ENCODE measurements around the gene CDKL5.

CDKL5 gene

DNA sequence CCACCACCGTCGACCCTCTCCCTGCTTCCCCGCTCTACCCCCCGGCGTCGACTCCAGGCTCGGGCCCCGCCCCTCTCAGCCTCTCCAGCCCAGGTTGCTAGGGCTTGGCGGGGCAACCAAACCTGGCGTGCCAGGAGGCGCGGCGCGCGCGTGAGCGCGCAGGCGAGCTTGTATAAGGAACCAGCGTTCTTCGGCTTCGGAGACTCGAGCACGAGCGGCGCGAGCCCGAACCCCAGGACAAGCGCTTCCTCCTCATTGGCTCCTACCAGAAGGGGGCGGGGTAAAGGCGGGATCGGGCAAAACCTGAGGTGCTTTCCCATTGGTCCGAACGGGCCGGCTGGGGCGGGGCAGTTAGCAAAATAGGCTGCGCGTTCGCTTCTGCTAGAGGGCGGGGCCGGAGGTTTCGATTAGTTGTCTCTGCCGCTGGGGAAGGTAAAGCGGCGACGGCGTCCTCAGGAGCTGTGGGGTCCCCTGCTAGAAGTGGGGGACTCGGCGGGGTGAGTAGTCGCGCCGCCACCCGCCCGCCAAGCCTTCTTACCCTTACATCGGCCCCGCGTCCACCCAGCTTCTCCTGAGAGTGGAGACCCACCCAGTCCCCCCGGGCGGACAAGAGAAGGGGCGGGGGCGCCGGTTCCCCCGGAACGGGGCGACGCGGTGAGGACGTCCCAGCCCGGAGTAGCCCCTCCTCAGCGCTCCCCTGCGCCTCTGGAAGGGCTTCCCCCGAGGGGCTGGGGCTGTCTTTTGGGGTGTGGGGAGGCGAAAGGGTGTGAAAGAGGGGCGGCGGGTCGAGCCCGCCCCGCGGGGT lies at the start of gene CDKL5:
TSS of gene CDKL5 (plus strand) at position 410 of the 805 bp plus-strand sequence. CDS start 81,489 bp downstream, outside the sequence.
- peaks cover 20% of the 10 kb centered on the region for H3K4me1 ChIP-seq (ENCODE audit: control insufficient read depth, insufficient read depth, low read length, unreplicated experiment)
- H3K4me3 ChIP-seq (ENCODE audit: low read depth, low read length): peak within 1 kb of the TSS; percentile 93
- no peaks in the 10 kb centered on the region for H3K36me3 ChIP-seq (ENCODE audit: insufficient read depth, low read length)
- H3K27ac ChIP-seq (ENCODE audit: low read depth, low read length): no peak within 1 kb of the TSS
- peak within 1 kb of the TSS; percentile 100 for H2AFZ ChIP-seq (ENCODE audit: low read length, unreplicated experiment)
- no peaks in the 10 kb centered on the region for H3K27me3 ChIP-seq (ENCODE audit: insufficient read depth, low read length)
- peaks cover 5% of the 10 kb centered on the region for H3K79me2 ChIP-seq (ENCODE audit: control insufficient read depth, insufficient read depth, low read length, unreplicated experiment)

DNA sequence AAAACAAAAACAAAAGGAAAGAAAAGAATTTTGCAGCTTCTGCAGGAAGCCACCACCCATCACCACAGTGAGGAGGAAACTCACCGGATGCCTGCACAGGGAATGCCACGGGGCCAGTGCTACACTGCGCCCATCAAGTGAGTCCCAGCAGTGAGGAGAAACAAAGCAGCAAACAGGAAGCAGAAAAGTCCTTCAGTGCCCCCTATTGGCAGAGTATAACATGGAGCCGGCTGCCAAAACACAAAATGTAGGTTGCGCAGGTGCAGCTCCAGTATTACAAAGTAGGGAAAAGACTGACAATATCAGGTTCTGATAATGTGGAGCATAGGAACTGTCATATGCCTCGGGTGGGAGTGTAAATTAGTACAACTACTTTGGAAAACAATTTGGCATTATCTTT lies 47.6 kb upstream of the CDKL5 start:
- H3K4me1 ChIP-seq (ENCODE audit: control insufficient read depth, insufficient read depth, low read length, unreplicated experiment): no peaks in the 10 kb centered on the region
- no peak overlapping the region for H3K27ac ChIP-seq (ENCODE audit: low read depth, low read length)
- H2AFZ ChIP-seq (ENCODE audit: low read length, unreplicated experiment): no peak overlapping the region
- no peak overlapping the region for H3K4me3 ChIP-seq (ENCODE audit: low read depth, low read length)
- H3K27me3 ChIP-seq (ENCODE audit: insufficient read depth, low read length): 0 out of 2 replicates have a peak, but pooled peaks cover 3% of the 10 kb centered on the region
- H3K36me3 ChIP-seq (ENCODE audit: insufficient read depth, low read length): no peaks in the 10 kb centered on the region
- no peaks in the 10 kb centered on the region for H3K79me2 ChIP-seq (ENCODE audit: control insufficient read depth, insufficient read depth, low read length, unreplicated experiment)

DNA sequence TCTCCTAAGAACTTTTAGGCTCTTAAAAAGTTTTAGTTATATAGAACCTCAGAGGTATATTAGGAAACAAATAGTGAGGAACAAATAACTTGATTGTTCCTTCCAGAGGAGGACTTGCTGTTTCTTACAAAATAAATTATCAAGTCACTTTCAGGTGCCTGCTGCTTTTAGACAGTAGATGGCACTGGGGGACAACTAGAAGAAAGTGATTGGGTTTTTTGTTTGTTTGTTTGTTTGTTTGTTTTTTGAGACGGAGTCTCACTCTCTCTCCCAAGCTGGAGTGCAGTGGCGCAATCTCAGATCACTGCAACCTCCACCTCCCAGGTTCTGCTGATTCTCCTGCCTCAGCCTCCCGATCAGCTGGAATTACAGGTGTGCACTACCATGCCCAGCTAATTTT lies 35.4 kb upstream of the CDKL5 start:
- no peaks in the 10 kb centered on the region for H3K36me3 ChIP-seq (ENCODE audit: insufficient read depth, low read length)
- H3K4me3 ChIP-seq (ENCODE audit: low read depth, low read length): no peak overlapping the region
- H2AFZ ChIP-seq (ENCODE audit: low read length, unreplicated experiment): no peak overlapping the region
- no peaks in the 10 kb centered on the region for H3K27me3 ChIP-seq (ENCODE audit: insufficient read depth, low read length)
- H3K27ac ChIP-seq (ENCODE audit: low read depth, low read length): no peak overlapping the region
- H3K4me1 ChIP-seq (ENCODE audit: control insufficient read depth, insufficient read depth, low read length, unreplicated experiment): no peaks in the 10 kb centered on the region
- no peaks in the 10 kb centered on the region for H3K79me2 ChIP-seq (ENCODE audit: control insufficient read depth, insufficient read depth, low read length, unreplicated experiment)

DNA sequence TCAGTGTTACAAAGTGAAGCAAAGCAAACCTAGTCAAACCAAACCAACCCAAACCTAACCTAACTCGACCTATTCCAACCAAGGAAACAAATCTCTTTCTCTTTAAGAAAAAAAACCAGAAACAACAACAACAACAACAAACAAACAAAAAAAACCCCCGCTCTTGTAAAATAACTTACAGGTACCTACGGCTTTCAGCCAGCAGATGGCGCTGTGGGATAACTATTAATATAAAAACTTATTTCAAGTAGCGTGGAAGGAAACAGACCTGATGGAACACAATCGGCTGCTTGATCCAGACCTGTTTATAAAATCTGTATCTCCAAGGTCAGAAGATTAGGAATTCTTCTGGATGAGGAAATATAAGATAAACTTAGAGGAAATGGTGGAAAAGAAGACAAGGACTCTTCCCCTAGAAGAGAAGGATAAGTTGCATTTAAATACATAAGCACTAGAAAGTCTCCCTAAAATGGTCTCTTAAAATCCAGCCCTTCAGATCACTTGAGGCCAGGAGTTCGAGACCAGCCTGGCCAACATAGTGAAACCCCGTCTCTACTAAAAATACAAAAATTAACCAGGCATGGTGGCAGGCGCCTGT lies 34.4 kb upstream of the CDKL5 start:
- Histone ChIP-seq H3K27me3 (ENCODE audit: insufficient read depth, low read length) (no peaks in the 10 kb centered on the region), H3K79me2 (ENCODE audit: control insufficient read depth, insufficient read depth, low read length, unreplicated experiment) (no peaks in the 10 kb centered on the region), H2AFZ (ENCODE audit: low read length, unreplicated experiment) (no peak overlapping the region), H3K27ac (ENCODE audit: low read depth, low read length) (no peak overlapping the region), H3K4me1 (ENCODE audit: control insufficient read depth, insufficient read depth, low read length, unreplicated experiment) (no peaks in the 10 kb centered on the region), H3K4me3 (ENCODE audit: low read depth, low read length) (no peak overlapping the region), H3K36me3 (ENCODE audit: insufficient read depth, low read length) (no peaks in the 10 kb centered on the region)

DNA sequence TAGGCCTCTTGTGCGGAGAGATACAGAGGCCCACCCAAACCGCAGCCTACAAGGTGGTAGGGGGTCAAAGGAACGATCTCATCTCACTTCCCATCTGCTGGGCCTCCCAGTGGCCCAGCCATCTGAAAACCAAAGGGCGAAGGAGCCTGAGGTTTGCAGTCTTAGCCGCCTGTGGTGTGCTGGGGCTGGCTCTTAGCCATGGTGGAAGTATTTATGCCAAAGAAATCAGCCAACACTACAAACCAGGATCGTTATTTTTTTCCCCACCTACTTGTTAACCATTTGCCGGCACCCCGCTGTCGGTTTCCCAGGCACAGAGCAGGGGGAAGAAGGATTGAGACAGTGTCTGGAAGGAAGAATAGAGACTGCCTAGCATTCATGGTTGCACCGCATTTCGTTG lies 30.9 kb upstream of the CDKL5 start:
- no peaks in the 10 kb centered on the region for H3K27me3 ChIP-seq (ENCODE audit: insufficient read depth, low read length)
- H3K36me3 ChIP-seq (ENCODE audit: insufficient read depth, low read length): no peaks in the 10 kb centered on the region
- H3K4me3 ChIP-seq (ENCODE audit: low read depth, low read length): no peak overlapping the region
- H3K4me1 ChIP-seq (ENCODE audit: control insufficient read depth, insufficient read depth, low read length, unreplicated experiment): no peaks in the 10 kb centered on the region
- no peaks in the 10 kb centered on the region for H3K79me2 ChIP-seq (ENCODE audit: control insufficient read depth, insufficient read depth, low read length, unreplicated experiment)
- no peak overlapping the region for H3K27ac ChIP-seq (ENCODE audit: low read depth, low read length)
- H2AFZ ChIP-seq (ENCODE audit: low read length, unreplicated experiment): no peak overlapping the region

DNA sequence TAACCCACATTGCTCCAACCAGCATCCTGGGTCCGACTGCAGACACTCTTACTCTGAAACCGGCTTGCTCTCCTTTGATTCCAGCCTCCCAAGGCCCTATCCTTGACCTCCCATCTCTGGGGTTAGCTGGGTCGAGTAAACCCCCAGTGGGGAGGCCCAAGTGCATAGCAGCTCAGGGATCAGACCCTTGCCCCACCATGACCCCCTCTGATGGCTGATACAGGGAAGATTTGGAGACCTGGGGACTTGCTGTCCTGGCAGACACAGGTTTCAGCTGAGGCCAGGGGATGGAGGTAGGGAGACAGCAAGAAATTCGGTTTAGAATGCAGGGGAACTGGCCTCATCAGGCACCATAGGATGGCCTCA lies 23.6 kb upstream of the CDKL5 start:
- Histone ChIP-seq H3K27ac (ENCODE audit: low read depth, low read length) (no peak overlapping the region), H3K4me3 (ENCODE audit: low read depth, low read length) (no peak overlapping the region), H3K36me3 (ENCODE audit: insufficient read depth, low read length) (no peaks in the 10 kb centered on the region)

DNA sequence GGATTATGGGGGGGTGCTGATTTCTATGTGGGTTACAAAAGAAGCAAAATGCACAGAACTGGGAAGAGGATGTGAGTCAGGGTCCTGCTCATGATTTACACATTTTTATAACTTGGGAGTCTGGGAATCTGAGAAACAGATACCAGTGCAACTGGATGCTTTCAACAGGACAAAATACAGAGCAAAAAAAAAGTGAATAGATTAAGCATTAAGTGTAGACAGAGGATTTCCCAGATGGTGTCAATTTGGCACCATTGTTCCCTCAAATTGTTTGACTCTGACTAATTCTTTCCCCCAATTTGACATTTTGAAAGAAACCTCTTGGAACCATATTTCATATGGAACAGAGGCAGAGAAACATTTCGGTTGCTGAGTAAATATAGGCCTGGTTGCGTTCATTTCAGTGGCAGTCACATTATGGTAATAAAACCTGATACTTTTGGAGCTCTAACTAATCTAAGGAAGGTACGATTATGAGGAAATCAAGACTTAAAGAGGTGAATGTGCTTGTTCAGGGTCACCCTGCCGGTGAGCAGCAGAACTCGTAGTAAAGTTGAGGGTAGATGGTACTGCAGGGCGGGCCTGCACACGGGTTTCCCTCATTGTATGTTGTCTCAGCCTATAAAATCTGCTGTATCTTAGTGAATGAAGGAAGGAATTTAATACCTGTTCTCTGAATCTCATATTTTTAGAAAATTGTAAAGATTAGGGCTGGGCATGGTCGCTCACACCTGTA lies 18.7 kb upstream of the CDKL5 start:
- H3K79me2 ChIP-seq (ENCODE audit: control insufficient read depth, insufficient read depth, low read length, unreplicated experiment): no peaks in the 10 kb centered on the region
- no peaks in the 10 kb centered on the region for H3K27me3 ChIP-seq (ENCODE audit: insufficient read depth, low read length)
- no peak overlapping the region for H3K27ac ChIP-seq (ENCODE audit: low read depth, low read length)
- no peak overlapping the region for H3K4me3 ChIP-seq (ENCODE audit: low read depth, low read length)
- no peak overlapping the region for H2AFZ ChIP-seq (ENCODE audit: low read length, unreplicated experiment)
- H3K36me3 ChIP-seq (ENCODE audit: insufficient read depth, low read length): no peaks in the 10 kb centered on the region
- peaks cover 5% of the 10 kb centered on the region for H3K4me1 ChIP-seq (ENCODE audit: control insufficient read depth, insufficient read depth, low read length, unreplicated experiment)

More for the DNA sequence above, 23.6 kb upstream of the CDKL5 start:
- H3K79me2 ChIP-seq (ENCODE audit: control insufficient read depth, insufficient read depth, low read length, unreplicated experiment): no peaks in the 10 kb centered on the region
- H3K4me1 ChIP-seq (ENCODE audit: control insufficient read depth, insufficient read depth, low read length, unreplicated experiment): peaks cover 4% of the 10 kb centered on the region
- H3K27me3 ChIP-seq (ENCODE audit: insufficient read depth, low read length): no peaks in the 10 kb centered on the region
- no peak overlapping the region for H2AFZ ChIP-seq (ENCODE audit: low read length, unreplicated experiment)

DNA sequence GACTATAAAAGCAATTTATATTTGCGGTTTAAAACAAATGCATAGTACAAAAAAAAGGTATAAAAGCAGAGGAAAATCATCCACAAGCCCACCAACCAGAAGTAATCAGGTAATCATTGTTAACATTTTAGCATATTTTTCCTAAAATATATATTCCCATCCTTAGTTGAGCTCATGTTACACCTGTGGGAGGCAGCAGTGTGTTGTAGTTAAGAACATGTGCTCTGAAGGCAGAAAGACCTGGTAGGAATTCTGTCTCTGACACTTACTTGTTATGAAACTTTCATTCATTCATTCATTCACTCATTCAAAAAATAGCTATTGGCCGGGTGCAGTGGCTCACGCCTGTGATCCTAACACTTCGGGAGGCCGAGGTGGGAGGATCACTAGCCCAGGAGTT lies 15.4 kb upstream of the CDKL5 start:
- Histone ChIP-seq H3K4me3 (ENCODE audit: low read depth, low read length) (no peak overlapping the region), H3K79me2 (ENCODE audit: control insufficient read depth, insufficient read depth, low read length, unreplicated experiment) (no peaks in the 10 kb centered on the region), H3K27ac (ENCODE audit: low read depth, low read length) (no peak overlapping the region), H3K36me3 (ENCODE audit: insufficient read depth, low read length) (no peaks in the 10 kb centered on the region), H3K4me1 (ENCODE audit: control insufficient read depth, insufficient read depth, low read length, unreplicated experiment) (peaks cover 5% of the 10 kb centered on the region), H3K27me3 (ENCODE audit: insufficient read depth, low read length) (no peaks in the 10 kb centered on the region), H2AFZ (ENCODE audit: low read length, unreplicated experiment) (no peak overlapping the region)

DNA sequence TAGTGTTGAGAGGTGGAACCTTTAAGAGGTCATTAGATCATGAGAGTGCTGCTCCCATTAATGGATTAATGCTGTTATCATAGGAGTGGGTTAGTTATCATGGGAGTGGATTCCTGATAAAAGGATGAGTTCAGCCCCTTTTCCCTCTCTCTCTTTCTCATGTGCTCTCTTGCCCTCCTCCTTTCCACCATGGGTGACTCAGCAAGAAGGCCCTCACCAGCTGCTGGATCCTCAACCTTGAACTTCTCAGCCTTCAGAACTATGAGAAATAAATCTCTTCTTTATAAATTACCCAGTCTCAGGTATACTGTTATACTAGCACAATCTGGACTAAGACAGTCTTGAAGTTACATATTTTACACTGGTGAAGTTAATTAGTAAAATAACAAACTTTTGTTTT lies 10.0 kb upstream of the CDKL5 start:
- no peak overlapping the region for H2AFZ ChIP-seq (ENCODE audit: low read length, unreplicated experiment)
- H3K36me3 ChIP-seq (ENCODE audit: insufficient read depth, low read length): no peaks in the 10 kb centered on the region

DNA sequence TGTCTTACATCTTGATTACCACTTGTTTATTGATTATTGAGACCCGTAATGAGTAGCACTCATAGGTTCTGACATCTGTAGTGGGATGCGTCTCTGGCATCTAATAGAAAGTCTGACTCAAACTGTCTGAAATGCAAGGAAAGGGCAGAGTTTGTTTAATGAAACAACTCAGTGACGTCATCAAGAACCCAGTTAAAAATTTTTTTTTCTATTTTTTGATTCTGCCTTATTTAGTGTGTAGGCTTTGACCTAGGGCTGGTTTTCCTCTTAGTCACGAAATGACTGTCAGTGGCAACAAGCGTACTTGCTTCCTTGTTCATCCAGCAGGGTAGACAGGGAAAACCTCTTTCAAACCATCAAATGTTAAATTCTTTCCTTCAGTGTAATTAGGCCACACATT lies 3.1 kb upstream of the CDKL5 start:
- Histone ChIP-seq H3K4me3 (ENCODE audit: low read depth, low read length) (no peak overlapping the region), H3K4me1 (ENCODE audit: control insufficient read depth, insufficient read depth, low read length, unreplicated experiment) (peaks cover 20% of the 10 kb centered on the region), H3K79me2 (ENCODE audit: control insufficient read depth, insufficient read depth, low read length, unreplicated experiment) (peaks cover 5% of the 10 kb centered on the region), H3K36me3 (ENCODE audit: insufficient read depth, low read length) (no peaks in the 10 kb centered on the region), H3K27ac (ENCODE audit: low read depth, low read length) (peak overlapping the region; percentile 78), H2AFZ (ENCODE audit: low read length, unreplicated experiment) (peak overlapping the region; percentile 59), H3K27me3 (ENCODE audit: insufficient read depth, low read length) (no peaks in the 10 kb centered on the region)

More for the DNA sequence above, 10.0 kb upstream of the CDKL5 start:
- Histone ChIP-seq H3K4me3 (ENCODE audit: low read depth, low read length) (no peak overlapping the region), H3K4me1 (ENCODE audit: control insufficient read depth, insufficient read depth, low read length, unreplicated experiment) (no peaks in the 10 kb centered on the region), H3K79me2 (ENCODE audit: control insufficient read depth, insufficient read depth, low read length, unreplicated experiment) (no peaks in the 10 kb centered on the region), H3K27me3 (ENCODE audit: insufficient read depth, low read length) (no peaks in the 10 kb centered on the region), H3K27ac (ENCODE audit: low read depth, low read length) (no peak overlapping the region)

All from ACC112 (cell line).